WERI-Rb-1 (cell line): Measurements from ENCODE around the gene UNC13B.
A peak's percentile ranks its signal among the peaks of the same experiment; 100 is the strongest.

Experiments used
- DNase-seq: peaks from one replicate; pipeline ENCODE4 v3.0.0-alpha.2; 2020
- H3K27ac ChIP-seq: fragments of 250-450 bp; sonication (Bioruptor Pico); 2 replicates; pipeline ENCODE4 v1.5.1; 2020; ENCODE audit warnings: mild to moderate bottlenecking, moderate library complexity
- H3K27me3 ChIP-seq: fragments of 250-450 bp; sonication (Bioruptor Pico); 2 replicates; pipeline ENCODE4 v1.5.1; 2021; ENCODE audit warnings: mild to moderate bottlenecking, low read depth, moderate library complexity; ENCODE audit not compliant: insufficient read depth, severe bottlenecking
- H3K36me3 ChIP-seq: fragments of 250-450 bp; sonication (Bioruptor Pico); 2 replicates; pipeline ENCODE4 v1.5.1; 2020; ENCODE audit warnings: mild to moderate bottlenecking, moderate library complexity
- H3K4me3 ChIP-seq: 2 replicates; pipeline ENCODE4 v1.5.1; 2011; ENCODE audit warnings: low read depth, mild to moderate bottlenecking, control low read depth, low read length
- H3K9me3 ChIP-seq: fragments of 250-450 bp; sonication (Bioruptor Pico); 2 replicates; pipeline ENCODE4 v1.5.1; 2021; ENCODE audit warnings: mild to moderate bottlenecking, moderate library complexity; ENCODE audit not compliant: severe bottlenecking
- CTCF ChIP-seq: IDR thresholded peaks from 2 replicates; pipeline ENCODE4 v1.5.1; 2011; ENCODE audit warnings: low read depth, mild to moderate bottlenecking, control low read depth, inconsistent platforms, low read length

The UNC13B gene

GRCh38 chr9:35115680-35116538, 45.9 kb upstream of the UNC13B start, which contains the start of gene ATOSB:
ATOSB (minus strand) TSS chr9:35115862; CDS start chr9:35108274, 7,588 bp downstream.
- peak within 1 kb of the TSS; percentile 70 for H3K4me3 ChIP-seq
- H3K36me3 ChIP-seq: no peaks in the 10 kb centered on the region
- peak within 1 kb of the TSS; percentile 70 for H3K27ac ChIP-seq
- TF ChIP-seq CTCF: no peak
- no peaks in the 10 kb centered on the region for H3K9me3 ChIP-seq
- peak; percentile 99 for DNase-seq
- no peaks in the 10 kb centered on the region for H3K27me3 ChIP-seq

GRCh38 chr9:35116539-35116897, 45.3 kb upstream of the UNC13B start:
- TF ChIP-seq CTCF: no peak
- no peaks in the 10 kb centered on the region for H3K9me3 ChIP-seq
- no peak for DNase-seq
- H3K4me3 ChIP-seq: peak overlapping the region; percentile 70
- H3K27ac ChIP-seq: peak overlapping the region; percentile 70
- H3K36me3 ChIP-seq: no peaks in the 10 kb centered on the region
- H3K27me3 ChIP-seq: no peaks in the 10 kb centered on the region

- no peaks in the 10 kb centered on the region for H3K27me3 ChIP-seq
- H3K27ac ChIP-seq: no peak overlapping the region
- DNase-seq: peak; percentile 90
- peak; percentile 87 for TF ChIP-seq CTCF
- peak overlapping the region; percentile 70 for H3K4me3 ChIP-seq
- H3K9me3 ChIP-seq: no peaks in the 10 kb centered on the region
- no peaks in the 10 kb centered on the region for H3K36me3 ChIP-seq
Observed at GRCh38 chr9:35116898-35117551, 44.8 kb upstream of the UNC13B start.

- Histone ChIP-seq H3K36me3 (no peaks in the 10 kb centered on the region), H3K9me3 (peaks cover 6% of the 10 kb centered on the region), H3K27ac (no peak overlapping the region), H3K4me3 (no peak overlapping the region), H3K27me3 (no peaks in the 10 kb centered on the region)
- TF ChIP-seq CTCF: no peak
- no peak for DNase-seq
Observed at GRCh38 chr9:35134920-35135319, 26.9 kb upstream of the UNC13B start.

GRCh38 chr9:35135988-35136387, 25.8 kb upstream of the UNC13B start:
- no peak for DNase-seq
- no peak overlapping the region for H3K4me3 ChIP-seq

More at GRCh38 chr9:35135988-35136387, 25.8 kb upstream of the UNC13B start:
- Histone ChIP-seq H3K27me3 (no peaks in the 10 kb centered on the region), H3K27ac (no peak overlapping the region), H3K9me3 (peaks cover 8% of the 10 kb centered on the region), H3K36me3 (no peaks in the 10 kb centered on the region)
- no peak for TF ChIP-seq CTCF
